Measurements from ENCODE around the gene PDXDC1. TPM values are rescaled to one million over a fixed set of nuclear protein-coding genes. Genes with fewer than 3 reads are reported as not detected.
"Not testable (repeated sequence)": the region's sequence is repeated elsewhere in the genome, so short reads cannot be mapped to it uniquely, and the experiment has no call there.

PDXDC1 gene
- total RNA-seq, 1 experiment from 2014 or later: 101 TPM

DNA sequence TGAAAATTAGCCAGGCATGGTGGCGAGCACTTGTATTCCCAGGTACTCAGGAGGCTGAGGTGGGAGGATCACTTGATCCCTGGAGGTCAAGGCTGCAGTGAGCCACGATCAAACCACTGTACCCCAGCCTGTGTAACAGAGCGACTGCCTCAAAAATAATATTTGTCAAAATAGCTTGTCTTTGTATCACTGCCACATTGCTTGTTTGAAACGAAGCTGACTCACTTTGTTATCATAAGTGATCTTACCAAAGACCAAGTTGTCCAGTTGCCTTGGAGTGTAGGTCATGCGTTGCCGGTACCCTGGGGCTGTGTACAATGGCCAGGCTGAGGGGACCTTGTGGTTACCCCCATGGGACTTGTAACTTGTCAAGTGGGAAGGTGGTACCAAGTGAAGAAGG is 21.9 kb downstream of the PDXDC1 start:
- peak; percentile 50 for DNase-seq (ENCODE audit: low read depth)
- in situ Hi-C loops (cut with HindIII; ENCODE audit: low pct_unique_long_range_greater_than_20kb, low sequenced_read_pairs): not testable (repeated sequence)

- DNase-seq (ENCODE audit: low read depth); in situ Hi-C loops (cut with HindIII; ENCODE audit: low pct_unique_long_range_greater_than_20kb, low sequenced_read_pairs): not testable (repeated sequence)
Observed at GRCh38 chr16:14998300-14998699, 23.5 kb downstream of the PDXDC1 start.

GRCh38 chr16:14999845-15000244 is 25.0 kb downstream of the PDXDC1 start:
- in situ Hi-C loops (cut with HindIII; ENCODE audit: low pct_unique_long_range_greater_than_20kb, low sequenced_read_pairs); DNase-seq (ENCODE audit: low read depth): not testable (repeated sequence)

DNA sequence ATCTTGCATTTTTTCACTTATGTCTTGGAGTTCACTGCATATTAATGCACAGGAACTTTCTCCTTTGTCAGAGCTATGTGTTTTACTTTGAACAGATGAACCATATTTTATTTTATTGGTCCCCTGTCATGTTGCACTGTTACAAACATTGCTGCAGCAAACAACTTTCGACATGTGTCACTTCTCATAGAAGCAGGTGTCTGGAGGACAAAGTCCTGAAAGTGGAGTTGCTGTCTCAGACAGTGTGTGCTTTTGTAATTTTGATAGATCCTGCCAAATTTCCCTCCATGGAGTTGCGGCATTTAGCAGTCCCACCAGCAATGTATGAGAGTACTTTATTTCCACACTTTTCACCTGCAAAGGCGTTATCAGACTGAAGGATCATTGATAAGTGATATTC is 27.6 kb downstream of the PDXDC1 start:
- in situ Hi-C loops (cut with HindIII; ENCODE audit: low pct_unique_long_range_greater_than_20kb, low sequenced_read_pairs); DNase-seq (ENCODE audit: low read depth): not testable (repeated sequence)

DNA sequence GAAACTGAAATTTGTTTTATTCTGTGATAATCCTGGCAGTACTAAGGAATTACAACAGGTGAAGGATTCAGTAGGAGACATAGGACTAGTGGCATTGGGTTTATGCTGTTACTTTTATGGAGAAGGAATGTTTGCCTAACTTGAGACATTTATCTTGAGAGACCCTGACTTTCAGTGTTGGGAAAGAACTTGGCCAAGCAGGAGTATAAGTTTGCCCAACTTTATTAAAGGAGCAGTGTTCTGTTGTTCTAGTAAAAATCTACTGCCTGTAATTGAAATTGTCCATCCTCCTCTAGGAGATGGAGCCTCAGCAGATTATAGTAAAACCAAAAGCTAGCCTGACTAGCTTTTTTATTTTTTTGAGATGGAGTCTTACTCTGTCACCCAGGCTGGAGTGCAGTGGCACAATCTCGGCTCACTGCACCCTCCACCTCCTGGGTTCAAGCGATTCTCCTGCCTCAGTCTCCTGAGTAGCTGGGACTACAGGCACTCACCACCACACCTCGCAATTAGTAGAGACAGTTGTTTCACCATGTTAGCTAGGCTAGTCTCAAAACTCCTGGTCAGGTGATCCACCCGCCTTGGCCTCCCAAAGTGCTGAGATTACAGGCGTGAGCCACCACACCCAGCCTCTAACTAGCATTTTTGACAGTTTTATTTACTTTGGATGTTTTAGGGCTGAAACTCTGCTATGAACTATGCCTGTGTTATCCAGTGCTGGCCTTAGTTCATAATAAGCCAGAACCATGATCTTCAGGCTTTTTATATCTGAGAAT is 30.7 kb downstream of the PDXDC1 start:
- in situ Hi-C loops (cut with HindIII; ENCODE audit: low pct_unique_long_range_greater_than_20kb, low sequenced_read_pairs); DNase-seq (ENCODE audit: low read depth): not testable (repeated sequence)

GRCh38 chr16:15008647-15009046 is 33.8 kb downstream of the PDXDC1 start:
- in situ Hi-C loops (cut with HindIII; ENCODE audit: low pct_unique_long_range_greater_than_20kb, low sequenced_read_pairs): not testable (repeated sequence)

DNA sequence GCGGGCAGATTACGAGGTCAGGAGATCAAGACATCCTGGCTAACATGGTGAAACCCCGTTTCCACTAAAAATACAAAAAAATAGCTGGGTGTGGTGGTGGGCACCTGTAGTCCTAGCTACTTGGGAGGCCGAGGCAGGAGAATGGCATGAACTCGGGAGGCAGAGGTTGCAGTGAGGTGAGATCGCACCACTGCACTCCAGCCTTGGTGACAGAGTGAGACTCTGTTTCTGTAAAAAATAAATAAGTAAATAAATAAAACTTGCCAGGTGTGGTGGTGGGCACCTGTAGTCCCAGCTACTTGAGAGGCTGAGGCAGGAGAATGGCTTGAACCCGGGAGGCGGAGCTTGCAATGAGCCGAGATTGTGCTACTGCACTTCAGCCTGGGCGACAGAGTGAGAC is 38.1 kb downstream of the PDXDC1 start:
- DNase-seq (ENCODE audit: low read depth); in situ Hi-C loops (cut with HindIII; ENCODE audit: low pct_unique_long_range_greater_than_20kb, low sequenced_read_pairs): not testable (repeated sequence)

More at GRCh38 chr16:15008647-15009046, 33.8 kb downstream of the PDXDC1 start:
- DNase-seq (ENCODE audit: low read depth): not testable (repeated sequence)

- in situ Hi-C loops (cut with HindIII; ENCODE audit: low pct_unique_long_range_greater_than_20kb, low sequenced_read_pairs); DNase-seq (ENCODE audit: low read depth): not testable (repeated sequence)
Observed at GRCh38 chr16:15015671-15016070, 40.8 kb downstream of the PDXDC1 start.

DNA sequence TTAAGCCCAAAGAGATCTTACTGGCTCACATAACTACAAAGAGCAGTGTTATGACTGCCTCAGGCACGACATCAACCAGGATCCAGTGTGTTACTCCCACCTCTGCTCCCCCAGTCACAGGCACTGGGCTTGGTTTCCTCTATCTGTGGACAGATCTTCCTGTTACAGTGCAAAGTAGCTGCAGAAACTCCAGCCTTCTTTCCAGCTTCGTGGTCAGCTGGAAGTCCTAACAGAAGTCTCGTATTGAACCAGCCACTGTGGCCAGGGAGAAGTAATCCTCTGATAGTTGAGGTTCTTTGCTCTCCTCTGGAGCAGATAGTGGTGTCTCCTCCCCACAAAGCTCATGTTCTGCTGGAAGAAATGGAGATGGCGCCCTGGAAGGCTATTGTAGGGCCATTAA is 41.5 kb downstream of the PDXDC1 start:
- in situ Hi-C loops (cut with HindIII; ENCODE audit: low pct_unique_long_range_greater_than_20kb, low sequenced_read_pairs); DNase-seq (ENCODE audit: low read depth): not testable (repeated sequence)

DNA sequence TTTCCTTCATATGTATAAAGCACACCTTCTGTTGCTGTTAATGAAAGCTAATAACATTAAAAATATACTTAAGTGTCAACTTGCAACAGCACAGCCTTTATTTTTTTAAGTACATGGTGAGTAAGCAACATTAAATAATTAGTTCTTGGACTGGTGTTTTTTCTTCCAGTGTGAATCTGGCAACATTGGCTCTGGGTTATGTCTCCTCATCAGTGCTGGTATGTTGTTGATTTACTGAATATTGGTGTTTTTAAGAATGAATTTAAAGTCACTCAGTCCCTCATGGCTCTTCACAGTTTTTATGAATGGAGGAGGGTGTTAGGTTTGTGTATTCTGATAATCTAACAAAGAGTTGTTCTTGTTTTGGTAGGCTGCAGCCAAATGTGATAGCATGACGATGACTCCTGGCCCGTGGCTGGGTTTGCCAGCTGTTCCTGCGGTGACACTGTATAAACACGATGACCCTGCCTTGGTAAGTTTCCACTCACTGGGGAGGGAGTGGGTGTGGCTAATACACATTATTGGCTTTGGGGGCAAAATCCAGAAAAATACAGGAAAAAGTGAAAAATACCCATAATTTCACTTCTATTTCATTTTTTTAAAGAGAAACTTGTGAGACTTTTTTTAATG is 42.2 kb downstream of the PDXDC1 start:
- peak; percentile 54 for DNase-seq (ENCODE audit: low read depth)
- in situ Hi-C loops (cut with HindIII; ENCODE audit: low pct_unique_long_range_greater_than_20kb, low sequenced_read_pairs): not testable (repeated sequence)

DNA sequence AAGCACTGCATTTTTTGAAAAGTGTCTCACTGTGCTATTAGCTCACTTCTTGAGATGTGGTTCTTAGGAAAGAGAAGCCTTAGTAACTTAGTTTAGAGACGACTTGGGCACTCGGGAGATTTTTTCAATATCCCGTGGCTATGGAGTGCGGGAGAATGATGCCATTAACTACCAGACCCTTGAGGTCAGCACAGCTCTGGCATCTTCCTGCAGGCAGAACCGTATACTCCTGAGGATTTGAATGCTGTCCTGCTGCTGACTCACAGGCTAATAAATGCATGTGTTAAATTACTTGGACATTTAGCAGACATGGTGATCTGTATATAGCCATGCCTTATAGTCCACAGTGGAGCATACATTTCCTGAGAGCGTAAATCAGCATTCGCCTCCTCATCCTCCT is 46.6 kb downstream of the PDXDC1 start:
- DNase-seq (ENCODE audit: low read depth); in situ Hi-C loops (cut with HindIII; ENCODE audit: low pct_unique_long_range_greater_than_20kb, low sequenced_read_pairs): not testable (repeated sequence)

DNA sequence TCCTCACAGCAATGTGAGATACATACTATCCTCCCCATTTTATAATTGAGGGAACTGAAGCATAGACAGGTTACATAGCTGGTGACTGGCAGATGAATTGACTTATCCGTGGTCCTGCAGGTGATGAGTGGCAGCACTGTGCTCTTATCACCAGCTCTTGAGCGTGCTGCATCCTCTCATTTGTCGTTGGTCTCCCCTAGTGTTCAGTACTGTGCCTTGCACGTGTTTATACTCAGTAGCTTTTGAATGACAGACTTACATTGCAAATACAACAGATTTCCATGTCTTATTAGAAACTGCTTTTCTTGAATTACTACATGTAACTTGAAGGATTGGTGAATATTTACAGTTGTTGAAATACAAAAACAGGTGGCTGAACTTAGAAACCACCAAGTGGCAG is 47.4 kb downstream of the PDXDC1 start:
- in situ Hi-C loops (cut with HindIII; ENCODE audit: low pct_unique_long_range_greater_than_20kb, low sequenced_read_pairs): not testable (repeated sequence)
- peak; percentile 54 for DNase-seq (ENCODE audit: low read depth)

- in situ Hi-C loops (cut with HindIII; ENCODE audit: low pct_unique_long_range_greater_than_20kb, low sequenced_read_pairs); DNase-seq (ENCODE audit: low read depth): not testable (repeated sequence)
Observed at GRCh38 chr16:15023381-15024077, 48.7 kb downstream of the PDXDC1 start.

DNA sequence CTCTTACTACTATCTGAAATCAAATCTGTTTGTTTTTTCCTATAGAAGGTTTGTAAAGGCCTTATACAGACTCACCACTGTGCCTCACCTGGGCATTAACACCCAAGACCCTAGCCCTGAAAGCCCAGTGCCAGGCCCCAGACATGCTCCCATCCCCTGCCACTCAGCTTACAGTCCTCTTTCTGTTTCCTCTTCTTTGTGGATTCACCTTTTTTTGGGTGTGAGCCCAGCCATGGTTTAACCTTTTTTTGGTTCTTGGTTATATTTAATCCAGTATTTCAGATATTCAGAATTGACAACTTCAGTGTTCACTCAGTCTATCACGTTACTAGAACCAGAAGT is 50.0 kb downstream of the PDXDC1 start:
- DNase-seq (ENCODE audit: low read depth); in situ Hi-C loops (cut with HindIII; ENCODE audit: low pct_unique_long_range_greater_than_20kb, low sequenced_read_pairs): not testable (repeated sequence)

DNA sequence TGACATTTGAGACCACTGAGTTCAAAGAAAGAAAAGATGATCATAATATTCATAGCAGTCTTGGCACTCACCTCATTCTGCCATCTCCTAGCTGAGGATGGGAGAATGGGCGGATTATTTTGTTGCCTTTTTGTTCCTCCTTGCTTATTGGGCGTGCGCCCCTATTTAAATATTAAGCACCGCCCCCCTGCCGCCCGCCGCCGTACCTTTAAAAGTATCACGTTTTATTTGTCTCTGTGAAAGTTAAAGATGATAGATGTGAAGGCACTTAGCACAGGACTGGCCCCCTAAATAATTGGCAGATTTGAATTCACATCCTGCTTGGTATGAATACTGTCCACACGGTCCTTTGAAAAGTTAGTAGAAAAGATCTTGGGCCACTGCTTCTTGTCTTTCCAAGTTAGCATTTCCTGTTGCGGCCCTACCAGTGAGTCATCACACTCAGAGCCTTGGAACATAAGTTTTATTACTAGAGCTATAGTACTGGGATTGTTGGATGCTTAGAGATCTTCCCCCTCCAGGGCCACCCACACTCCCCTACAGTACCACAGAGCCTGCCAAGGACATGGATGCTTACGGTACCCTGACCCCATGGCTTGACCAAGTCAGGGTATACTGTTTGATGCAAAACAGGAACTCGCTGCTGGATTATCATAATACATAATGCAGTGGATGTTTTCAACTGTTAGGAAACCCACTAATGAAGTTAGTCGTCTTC is 50.6 kb downstream of the PDXDC1 start:
- not testable (repeated sequence) for DNase-seq (ENCODE audit: low read depth)

DNA sequence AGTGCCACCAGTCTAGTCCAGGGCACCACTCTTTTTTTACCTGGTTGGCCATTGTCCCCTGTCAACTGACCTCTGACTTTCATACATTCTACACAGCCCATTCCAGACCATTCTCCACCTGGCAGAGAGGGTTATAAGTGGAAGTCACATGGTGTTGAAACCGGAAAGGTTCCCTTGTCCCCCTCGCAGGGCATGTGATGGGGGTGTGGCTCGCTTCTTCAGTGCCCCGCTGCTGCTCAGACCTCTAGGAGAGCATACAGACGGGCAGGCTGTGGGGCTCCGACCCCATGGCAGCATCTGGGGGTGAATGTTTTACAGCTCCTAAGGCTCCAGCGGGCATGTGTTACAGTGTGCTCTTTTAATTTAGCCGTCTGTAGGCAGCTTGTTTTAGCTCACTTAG is 52.2 kb downstream of the PDXDC1 start:
- DNase-seq (ENCODE audit: low read depth); in situ Hi-C loops (cut with HindIII; ENCODE audit: low pct_unique_long_range_greater_than_20kb, low sequenced_read_pairs): not testable (repeated sequence)

More for the DNA sequence above, 50.6 kb downstream of the PDXDC1 start:
- in situ Hi-C loops (cut with HindIII; ENCODE audit: low pct_unique_long_range_greater_than_20kb, low sequenced_read_pairs): not testable (repeated sequence)

- in situ Hi-C loops (cut with HindIII; ENCODE audit: low pct_unique_long_range_greater_than_20kb, low sequenced_read_pairs); DNase-seq (ENCODE audit: low read depth): not testable (repeated sequence)
Observed at GRCh38 chr16:15027503-15028344, 52.9 kb downstream of the PDXDC1 start.

DNA sequence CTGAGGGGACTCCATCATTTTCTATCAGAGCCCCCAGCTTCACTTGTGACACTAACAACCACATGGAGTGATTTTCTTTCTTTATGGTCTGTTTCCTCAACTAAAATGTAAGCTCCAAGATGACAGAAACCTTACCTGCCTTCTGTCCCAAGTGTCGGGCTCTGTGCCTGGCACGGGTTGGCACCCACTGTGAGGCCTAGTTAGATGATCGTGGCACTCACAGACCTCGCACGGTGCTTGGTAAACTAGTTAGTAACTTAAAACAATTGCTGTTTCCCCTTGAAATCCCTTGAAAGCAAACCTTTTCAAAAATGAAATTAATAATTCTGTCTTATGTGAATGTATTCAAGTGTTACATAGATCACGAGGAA is 53.5 kb downstream of the PDXDC1 start:
- DNase-seq (ENCODE audit: low read depth); in situ Hi-C loops (cut with HindIII; ENCODE audit: low pct_unique_long_range_greater_than_20kb, low sequenced_read_pairs): not testable (repeated sequence)
